DOHH2 (cell line): ENCODE data around the gene OXCT2.

Experiments used
- H3F3A ChIP-seq: fragments of 200-600 bp; sonication (generic), shearing (Covaris generic); 2 replicates; pipeline ENCODE4 v1.6.0; 2016; ENCODE audit warnings: antibody characterized with exemption, mild to moderate bottlenecking; ENCODE audit not compliant: control insufficient read depth, insufficient read depth
- H3K27ac ChIP-seq: fragments of 200-600 bp; sonication (generic); 2 replicates; pipeline ENCODE4 v1.5.1; 2014; ENCODE audit warnings: low read depth, mild to moderate bottlenecking, low read length, moderate library complexity
- H3K27me3 ChIP-seq: fragments of 200-600 bp; sonication (generic); 2 replicates; pipeline ENCODE4 v1.6.1; 2014; ENCODE audit warnings: mild to moderate bottlenecking, low read length, mixed read lengths; ENCODE audit not compliant: control insufficient read depth
- H3K36me3 ChIP-seq: fragments of 200-600 bp; sonication (generic); 2 replicates; pipeline ENCODE4 v1.6.1; 2014; ENCODE audit warnings: mild to moderate bottlenecking, low read length, moderate library complexity, mixed read lengths; ENCODE audit not compliant: control insufficient read depth
- H3K4me1 ChIP-seq: fragments of 200-600 bp; sonication (generic); 2 replicates; pipeline ENCODE4 v1.6.1; 2014; ENCODE audit warnings: mild to moderate bottlenecking, low read length, mixed read lengths; ENCODE audit not compliant: control insufficient read depth
- H3K4me2 ChIP-seq: fragments of 200-600 bp; sonication (generic); 2 replicates; pipeline ENCODE4 v1.6.0; 2014; ENCODE audit warnings: mild to moderate bottlenecking, low read length, moderate library complexity
- H3K4me3 ChIP-seq: fragments of 200-600 bp; sonication (generic); 2 replicates; pipeline ENCODE4 v1.5.1; 2014; ENCODE audit warnings: mild to moderate bottlenecking, low read length, mixed read lengths
- H3K79me2 ChIP-seq: fragments of 200-600 bp; sonication (generic); 2 replicates; pipeline ENCODE4 v1.6.1; 2014; ENCODE audit warnings: mild to moderate bottlenecking, low read length, mixed read lengths; ENCODE audit not compliant: control insufficient read depth
- H3K9me2 ChIP-seq: fragments of 200-600 bp; sonication (generic); replicated peaks from 2 replicates; pipeline ENCODE4 v1.6.1; 2014; ENCODE audit warnings: mild to moderate bottlenecking, low read length, mixed read lengths; ENCODE audit not compliant: control insufficient read depth
- H3K9me3 ChIP-seq: fragments of 200-600 bp; sonication (generic); 2 replicates; pipeline ENCODE4 v1.6.1; 2014; ENCODE audit warnings: antibody characterized with exemption, low read length, mixed read lengths; ENCODE audit not compliant: control insufficient read depth, insufficient read depth
- H4K20me1 ChIP-seq: fragments of 200-600 bp; sonication (generic); 2 replicates; pipeline ENCODE4 v1.6.0; 2014; ENCODE audit warnings: low read depth, mild to moderate bottlenecking, antibody characterized with exemption, low read length, moderate library complexity; ENCODE audit not compliant: control insufficient read depth, insufficient read depth
- CTCF ChIP-seq: fragments of 200-600 bp; sonication (generic); IDR thresholded peaks from one replicate; pipeline ENCODE4 v1.5.1; 2014; ENCODE audit warnings: antibody characterized with exemption, mild to moderate bottlenecking, low read depth, low read length; ENCODE audit not compliant: poor library complexity, severe bottlenecking
- EZH2phosphoT487 ChIP-seq: fragments of 200-600 bp; sonication (generic); IDR thresholded peaks from 2 replicates; pipeline ENCODE4 v1.6.1; 2017; ENCODE audit warnings: borderline replicate concordance, mild to moderate bottlenecking, antibody characterized with exemption, low read length, moderate library complexity, mixed read lengths

OXCT2 gene

GRCh38 chr1:39816415-39817090 lies 45.4 kb upstream of the OXCT2 start:
- Histone ChIP-seq H3K9me2 (no peaks in the 10 kb centered on the region), H3K4me3 (peak overlapping the region; percentile 55), H3F3A (no peaks in the 10 kb centered on the region), H3K27ac (peak overlapping the region; percentile 60), H3K27me3 (no peaks in the 10 kb centered on the region), H3K4me2 (peak overlapping the region; percentile 52), H3K9me3 (no peaks in the 10 kb centered on the region), H3K79me2 (no peaks in the 10 kb centered on the region), H4K20me1 (no peaks in the 10 kb centered on the region), H3K4me1 (peaks cover 15% of the 10 kb centered on the region), H3K36me3 (no peaks in the 10 kb centered on the region)
- TF ChIP-seq EZH2phosphoT487 (no peak), CTCF (peak; percentile 86)

GRCh38 chr1:39812913-39813312 lies 41.8 kb upstream of the OXCT2 start:
- Histone ChIP-seq H4K20me1 (no peaks in the 10 kb centered on the region), H3K27ac (no peak overlapping the region), H3K36me3 (no peaks in the 10 kb centered on the region), H3K4me3 (no peak overlapping the region), H3K4me1 (peaks cover 12% of the 10 kb centered on the region), H3K4me2 (no peak overlapping the region), H3K9me3 (no peaks in the 10 kb centered on the region), H3F3A (no peaks in the 10 kb centered on the region), H3K27me3 (no peaks in the 10 kb centered on the region), H3K9me2 (no peaks in the 10 kb centered on the region), H3K79me2 (no peaks in the 10 kb centered on the region)
- TF ChIP-seq CTCF (no peak), EZH2phosphoT487 (no peak)

- TF ChIP-seq CTCF (no peak), EZH2phosphoT487 (no peak)
- no peaks in the 10 kb centered on the region for H3K79me2 ChIP-seq
- H3F3A ChIP-seq: no peaks in the 10 kb centered on the region
- H3K4me2 ChIP-seq: no peak overlapping the region
- no peak overlapping the region for H3K4me3 ChIP-seq
- no peaks in the 10 kb centered on the region for H3K4me1 ChIP-seq
- H3K36me3 ChIP-seq: no peaks in the 10 kb centered on the region
- no peaks in the 10 kb centered on the region for H3K9me2 ChIP-seq
- H3K9me3 ChIP-seq: no peaks in the 10 kb centered on the region
- H4K20me1 ChIP-seq: no peaks in the 10 kb centered on the region
- no peak overlapping the region for H3K27ac ChIP-seq
- H3K27me3 ChIP-seq: no peaks in the 10 kb centered on the region
These were observed 37.8 kb upstream of the OXCT2 start for GRCh38 chr1:39808784-39809517.
